ENCODE data around the gene PTP4A2.

DNA sequence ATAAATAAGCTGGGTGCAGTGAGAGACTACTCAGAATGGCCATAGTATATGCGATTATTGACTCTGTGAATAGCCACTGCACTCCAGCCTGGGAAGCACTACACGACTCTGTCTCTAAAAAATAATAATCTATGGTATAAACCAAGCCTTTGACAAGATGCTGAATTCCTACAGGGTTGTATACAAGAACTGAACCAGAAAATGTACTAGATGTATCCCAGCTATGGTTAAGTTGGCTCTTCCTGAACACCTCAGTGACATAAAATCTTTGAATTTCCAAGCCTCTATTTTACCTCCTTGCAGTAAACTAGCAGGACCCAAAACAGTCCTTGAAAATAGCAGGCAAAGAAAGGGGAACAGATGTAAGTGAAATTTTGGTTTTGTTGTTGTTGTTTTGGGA lies 32.5 kb downstream of the PTP4A2 start:
- TF ChIP-seq, protein P1, sequence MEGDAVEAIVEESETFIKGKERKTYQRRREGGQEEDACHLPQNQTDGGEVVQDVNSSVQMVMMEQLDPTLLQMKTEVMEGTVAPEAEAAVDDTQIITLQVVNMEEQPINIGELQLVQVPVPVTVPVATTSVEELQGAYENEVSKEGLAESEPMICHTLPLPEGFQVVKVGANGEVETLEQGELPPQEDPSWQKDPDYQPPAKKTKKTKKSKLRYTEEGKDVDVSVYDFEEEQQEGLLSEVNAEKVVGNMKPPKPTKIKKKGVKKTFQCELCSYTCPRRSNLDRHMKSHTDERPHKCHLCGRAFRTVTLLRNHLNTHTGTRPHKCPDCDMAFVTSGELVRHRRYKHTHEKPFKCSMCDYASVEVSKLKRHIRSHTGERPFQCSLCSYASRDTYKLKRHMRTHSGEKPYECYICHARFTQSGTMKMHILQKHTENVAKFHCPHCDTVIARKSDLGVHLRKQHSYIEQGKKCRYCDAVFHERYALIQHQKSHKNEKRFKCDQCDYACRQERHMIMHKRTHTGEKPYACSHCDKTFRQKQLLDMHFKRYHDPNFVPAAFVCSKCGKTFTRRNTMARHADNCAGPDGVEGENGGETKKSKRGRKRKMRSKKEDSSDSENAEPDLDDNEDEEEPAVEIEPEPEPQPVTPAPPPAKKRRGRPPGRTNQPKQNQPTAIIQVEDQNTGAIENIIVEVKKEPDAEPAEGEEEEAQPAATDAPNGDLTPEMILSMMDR (IDR thresholded peaks at IDR 0.05; ENCODE audit: poor library complexity) = no peak
- no peak for TF ChIP-seq EZH2phosphoT487 (IDR thresholded peaks at IDR 0.05; ENCODE audit: low read depth, severe bottlenecking, unreplicated experiment)
